Smooth muscle cell of the brain vasculature (primary cell): ENCODE measurements around the gene PDGFC.

Experiments
- DNase-seq: peaks from one replicate; pipeline ENCODE4 v3.0.0-alpha.2; 2012; ENCODE audit warnings: low read depth, low spot score

PDGFC gene

DNA sequence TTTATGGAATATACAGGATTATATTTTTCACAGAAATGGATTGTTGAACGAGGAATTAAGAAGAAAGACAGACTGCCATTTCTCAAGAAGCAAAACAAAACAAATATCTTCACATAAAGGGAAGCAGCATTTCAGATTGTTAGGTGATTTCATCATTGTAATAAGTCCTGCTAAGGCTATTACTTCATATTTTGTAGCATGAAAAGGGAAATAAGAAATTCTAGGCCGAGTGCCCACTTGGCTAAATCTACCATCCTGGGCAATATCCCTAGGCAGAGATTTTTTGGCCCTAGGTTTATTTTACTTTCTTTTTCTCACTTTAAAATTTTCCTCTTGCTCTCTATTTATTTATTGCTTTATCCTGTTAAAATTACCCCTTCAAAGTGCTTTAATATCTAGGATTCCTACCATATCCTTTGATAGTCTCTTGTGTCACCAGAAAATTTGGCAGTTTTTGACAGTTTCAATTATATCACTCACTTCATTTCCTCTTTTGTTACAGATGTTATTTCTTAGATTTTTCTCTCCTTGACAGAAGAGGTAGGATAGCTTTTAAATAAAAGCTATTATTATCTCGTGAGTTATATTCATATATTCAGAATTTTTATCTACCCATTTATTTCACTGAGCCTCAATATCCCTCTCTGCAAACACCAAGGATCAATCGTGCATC lies 142.3 kb downstream of the PDGFC start:
- no peak for DNase-seq

DNA sequence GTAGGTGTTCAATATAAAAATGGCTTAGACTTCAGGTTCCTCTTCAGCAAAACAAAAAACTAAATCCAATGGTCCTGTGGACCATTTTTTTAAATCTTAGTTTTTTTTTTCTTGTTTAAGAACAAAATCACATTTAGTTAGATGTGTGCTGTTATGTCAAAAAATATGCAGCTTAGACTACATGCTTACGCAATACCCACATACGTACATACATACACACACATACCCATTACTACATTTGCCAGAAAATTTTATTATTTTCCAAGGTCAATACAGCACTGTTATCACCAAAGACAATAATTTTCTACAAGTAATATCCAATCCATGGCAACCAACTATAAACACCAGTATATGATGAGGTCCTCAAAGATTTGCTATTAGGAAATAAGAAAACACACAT lies 144.1 kb downstream of the PDGFC start:
- DNase-seq = no peak

DNA sequence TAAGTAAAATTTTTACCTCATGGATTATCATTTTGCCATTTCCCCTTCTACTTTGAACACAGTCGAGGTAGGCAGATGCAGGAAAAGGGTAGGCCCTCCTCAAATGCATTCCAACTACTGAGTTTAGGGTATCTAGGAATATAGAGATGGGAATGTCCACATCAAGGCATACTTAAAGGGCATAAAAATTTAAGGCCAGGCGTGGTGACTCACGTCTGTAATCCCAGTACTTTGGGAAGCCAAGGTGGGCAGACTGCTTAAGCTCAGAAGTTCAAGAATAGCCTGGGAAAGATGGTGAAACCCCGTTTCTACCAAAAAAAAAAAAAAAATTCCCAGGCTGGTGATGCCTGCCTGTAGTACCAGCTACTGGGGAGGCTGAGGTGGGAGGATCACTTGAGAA lies 146.5 kb downstream of the PDGFC start:
- no peak for DNase-seq

DNA sequence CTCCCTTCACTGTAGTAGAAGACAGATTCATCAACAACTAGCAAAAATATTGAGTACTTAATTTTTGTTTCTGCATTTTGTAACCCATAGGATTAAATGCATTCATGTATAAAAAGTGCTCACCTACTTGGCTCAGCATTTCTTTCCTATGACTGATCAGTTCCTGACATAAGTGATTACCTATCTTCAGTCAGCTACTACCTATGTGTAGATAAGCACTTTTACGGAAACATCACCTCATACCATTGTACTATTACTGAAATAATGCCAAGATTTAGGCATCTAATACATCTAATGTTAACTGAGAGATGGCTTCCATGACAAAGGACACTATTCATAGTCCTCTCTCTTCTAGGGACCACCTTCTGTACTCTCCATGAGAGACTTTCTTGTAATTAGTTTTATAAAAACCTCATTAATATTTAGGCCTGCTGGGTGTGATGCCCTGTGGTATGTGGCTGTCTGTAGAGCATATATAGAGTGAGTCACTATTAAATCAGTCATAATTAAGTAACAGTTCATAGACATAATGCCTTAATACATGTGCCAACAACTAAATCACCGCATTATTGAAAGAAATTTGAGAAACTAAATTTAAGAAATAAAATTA lies 147.0 kb downstream of the PDGFC start:
- DNase-seq = no peak

DNA sequence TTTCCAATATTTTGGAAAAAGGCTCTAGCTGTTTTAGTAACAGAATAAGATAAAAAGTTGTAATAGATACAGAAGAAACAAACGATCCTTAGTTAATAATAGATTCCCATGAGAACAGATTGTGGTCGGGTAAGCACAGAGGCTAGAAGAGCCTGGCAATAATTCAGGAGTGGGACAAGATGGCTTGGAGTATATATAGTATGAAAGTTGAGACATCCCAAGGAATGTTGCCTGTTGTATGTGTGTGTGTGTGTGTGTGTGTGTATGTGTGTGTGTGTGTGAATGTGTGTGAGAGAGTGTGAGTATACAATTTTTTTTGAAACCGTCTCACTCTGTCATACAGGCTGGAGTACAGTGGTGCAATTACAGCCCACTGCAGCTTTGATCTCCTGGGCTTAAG lies 150.7 kb downstream of the PDGFC start:
- DNase-seq = no peak

DNA sequence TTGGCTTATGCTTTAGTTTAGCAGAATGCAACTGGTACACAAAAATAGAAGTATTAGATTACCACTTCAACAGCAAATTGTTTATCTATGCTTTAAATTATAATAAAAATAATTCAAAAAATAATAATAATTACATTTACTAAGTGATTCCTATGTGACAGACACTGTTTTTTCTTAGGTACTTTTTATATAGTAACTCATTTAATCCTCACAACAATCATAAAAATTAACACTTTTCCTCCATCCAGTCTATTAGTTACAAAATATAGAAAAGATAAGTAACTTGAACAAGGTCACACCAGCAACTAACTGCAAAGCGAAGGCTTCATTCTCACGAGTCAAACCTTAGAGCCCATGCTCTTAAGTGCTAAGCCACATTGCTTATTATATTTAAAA lies 155.2 kb downstream of the PDGFC start:
- DNase-seq = no peak

DNA sequence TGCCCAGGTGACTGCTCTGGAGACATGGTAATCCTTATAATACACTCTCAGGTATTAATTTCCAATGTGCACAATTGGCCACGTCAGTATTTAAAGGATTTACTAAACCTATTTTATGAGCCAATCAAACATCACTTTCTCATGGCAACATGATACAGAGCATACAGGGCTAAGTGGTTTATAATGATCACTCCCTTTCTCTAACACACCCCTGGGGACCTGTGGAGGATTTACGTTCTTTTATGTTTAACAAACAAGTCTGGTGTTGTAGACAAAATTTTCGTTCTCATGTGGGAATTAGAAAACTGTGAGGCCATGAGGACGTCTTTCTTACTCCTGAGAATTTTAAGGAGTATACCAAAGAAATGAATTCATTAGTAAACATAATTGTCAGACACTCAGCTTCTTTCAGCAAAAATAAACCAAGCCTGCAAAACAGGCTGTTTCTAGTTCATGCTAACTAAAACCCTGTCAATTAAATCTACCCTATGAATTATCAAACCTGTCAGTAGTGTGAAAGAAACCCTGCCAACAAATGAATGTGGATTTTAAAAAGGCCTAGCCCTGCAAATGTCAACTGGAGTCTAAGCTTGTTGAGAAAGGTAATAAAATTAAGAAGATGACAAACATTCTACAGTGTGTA lies 155.8 kb downstream of the PDGFC start:
- no peak for DNase-seq

DNA sequence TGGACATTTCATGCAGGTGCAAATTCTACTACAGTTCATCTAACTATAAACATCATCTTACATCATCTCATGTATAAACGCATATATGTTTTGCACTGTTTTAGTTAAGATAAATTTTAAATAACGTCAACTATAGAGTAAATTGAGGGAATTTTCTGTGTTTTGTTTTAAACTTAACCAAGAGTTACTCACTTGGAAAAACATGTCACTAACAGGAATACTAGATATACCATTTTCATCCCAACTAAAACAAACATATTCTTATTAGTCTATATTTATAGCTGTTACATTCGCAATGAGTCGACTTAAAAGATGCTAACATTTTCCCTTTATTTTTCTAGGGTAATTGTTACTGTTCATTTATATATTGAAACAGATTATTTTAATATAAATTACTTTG lies 159.6 kb downstream of the PDGFC start:
- no peak for DNase-seq

DNA sequence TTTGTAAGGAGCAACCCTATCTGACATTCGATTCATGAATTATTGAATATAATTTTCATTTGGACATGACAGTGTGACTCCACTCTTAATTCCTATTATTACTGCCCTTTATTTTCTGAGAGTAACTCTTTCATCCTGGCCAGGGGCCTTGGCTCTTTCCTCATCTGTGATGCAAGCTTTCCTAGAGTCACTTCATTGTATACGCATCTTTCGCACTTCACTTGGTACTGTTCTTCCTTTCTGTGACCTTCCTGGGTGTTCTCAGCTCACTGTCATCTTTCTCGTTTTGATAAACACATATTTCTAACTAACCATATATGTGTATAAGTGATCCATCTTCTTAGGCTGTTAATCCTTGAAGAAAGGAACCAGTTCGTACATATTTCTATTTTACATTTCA lies 160.3 kb downstream of the PDGFC start:
- DNase-seq = no peak

DNA sequence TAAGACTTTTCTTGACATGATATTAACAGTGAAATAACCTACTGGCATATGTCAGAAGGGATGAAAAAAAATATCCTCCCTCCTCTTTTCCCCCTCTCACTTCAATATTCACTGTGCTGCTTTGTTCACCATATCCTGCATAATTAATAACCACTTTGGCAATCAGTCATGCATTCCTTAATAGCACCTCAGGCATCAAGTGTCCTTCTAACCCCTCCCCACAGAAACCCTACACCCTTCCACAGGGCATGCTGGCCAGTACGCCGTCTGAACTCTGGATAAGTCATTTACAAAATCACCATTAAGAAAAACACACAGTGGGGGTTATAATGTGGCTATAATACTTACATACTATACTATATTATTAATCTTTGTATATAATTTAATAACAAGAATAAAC lies 165.9 kb downstream of the PDGFC start:
- DNase-seq = no peak

DNA sequence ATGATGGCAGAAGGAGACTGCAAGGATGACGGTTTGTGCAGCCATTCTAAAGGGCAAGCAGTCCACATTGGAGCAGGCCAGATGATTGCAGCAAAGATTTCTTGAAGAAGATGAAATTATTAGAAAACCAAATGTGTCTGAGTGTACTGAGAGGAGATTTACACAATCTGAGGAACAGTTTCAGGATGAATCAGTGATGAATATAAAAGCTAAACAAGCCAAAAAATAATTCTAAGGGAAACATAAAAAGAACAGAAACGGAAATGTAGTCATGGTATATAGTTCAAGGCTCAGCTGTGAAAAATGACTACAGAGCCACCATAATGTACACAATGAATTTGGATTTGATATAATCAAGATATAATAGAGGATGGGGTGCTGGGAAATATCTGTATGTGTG lies 168.5 kb downstream of the PDGFC start:
- DNase-seq = no peak

DNA sequence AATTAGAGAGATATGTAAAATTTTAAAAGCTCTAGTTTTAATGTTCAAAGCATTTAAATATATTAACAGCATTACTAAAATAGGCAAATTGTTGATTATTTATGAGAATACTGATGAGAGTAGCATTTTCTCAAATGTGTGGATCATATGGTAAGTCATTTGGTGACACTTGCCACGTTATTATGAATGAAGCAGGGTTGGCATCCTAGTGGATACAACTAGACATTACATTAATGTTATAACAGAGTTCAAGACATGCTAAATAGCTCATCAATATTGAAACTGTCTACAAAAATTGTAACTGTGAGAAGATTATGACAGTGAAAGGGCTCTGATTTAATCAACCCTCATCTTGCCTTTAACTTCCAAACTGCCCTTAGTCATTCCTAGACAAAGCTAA lies 171.1 kb downstream of the PDGFC start:
- no peak for DNase-seq

DNA sequence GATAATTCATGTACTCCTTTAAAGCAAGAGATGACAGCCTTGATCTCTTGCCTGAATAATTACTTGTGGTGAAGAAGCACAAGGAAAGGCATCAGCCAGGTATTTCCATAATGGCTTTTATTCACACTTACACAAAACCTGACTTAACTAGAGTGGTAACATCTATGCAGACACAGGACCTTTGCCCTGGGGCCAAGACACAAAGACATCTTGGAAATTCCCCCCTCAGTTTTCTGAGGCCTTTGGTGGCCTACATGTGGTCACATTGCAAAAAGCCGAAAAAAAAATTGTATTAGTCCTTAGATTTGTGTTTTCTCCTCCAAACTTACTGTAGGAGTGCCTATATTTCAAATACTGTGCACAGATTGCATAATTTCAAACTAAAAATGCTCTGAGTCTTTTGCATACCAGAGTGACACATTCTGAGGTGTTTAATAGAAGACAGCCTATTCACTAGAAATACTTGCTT lies 172.4 kb downstream of the PDGFC start:
- DNase-seq = no peak

DNA sequence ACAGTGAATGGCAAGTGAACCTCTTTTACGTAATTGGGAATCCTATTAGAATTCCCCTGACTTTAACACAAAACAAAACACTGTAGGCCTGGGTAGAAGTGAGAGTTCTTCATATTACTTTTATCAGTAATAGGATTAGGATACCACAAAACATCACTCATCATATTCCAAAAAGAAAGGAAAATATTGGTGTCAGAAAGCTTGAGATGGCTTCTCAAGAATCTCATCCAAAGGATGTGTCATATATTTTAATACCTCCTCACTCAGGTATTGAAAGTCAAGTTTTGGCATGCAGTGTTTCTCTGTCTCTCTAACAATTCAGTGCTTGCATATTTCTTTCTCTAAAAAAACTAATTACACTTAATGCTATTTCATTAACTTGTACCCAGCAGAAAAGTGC lies 173.2 kb downstream of the PDGFC start:
- no peak for DNase-seq

DNA sequence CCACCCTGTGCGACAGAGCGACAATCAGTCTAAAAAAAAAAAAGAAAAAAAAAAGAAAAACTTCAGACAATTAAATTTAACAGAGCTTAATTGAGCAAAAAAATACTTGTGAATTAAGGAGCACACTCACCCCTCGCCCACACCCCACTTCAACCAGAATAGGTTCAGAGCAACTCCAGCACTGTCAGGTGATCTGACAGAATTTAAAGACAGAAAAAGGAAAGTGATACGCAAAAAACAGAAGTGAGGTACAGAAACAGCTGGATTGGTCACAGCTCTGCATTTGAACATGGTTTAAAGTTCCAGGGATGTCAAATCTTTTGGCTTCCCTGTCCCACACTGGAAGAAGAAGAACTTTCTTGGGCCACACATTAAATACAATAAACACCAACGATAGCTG lies 174.4 kb downstream of the PDGFC start:
- DNase-seq = no peak

DNA sequence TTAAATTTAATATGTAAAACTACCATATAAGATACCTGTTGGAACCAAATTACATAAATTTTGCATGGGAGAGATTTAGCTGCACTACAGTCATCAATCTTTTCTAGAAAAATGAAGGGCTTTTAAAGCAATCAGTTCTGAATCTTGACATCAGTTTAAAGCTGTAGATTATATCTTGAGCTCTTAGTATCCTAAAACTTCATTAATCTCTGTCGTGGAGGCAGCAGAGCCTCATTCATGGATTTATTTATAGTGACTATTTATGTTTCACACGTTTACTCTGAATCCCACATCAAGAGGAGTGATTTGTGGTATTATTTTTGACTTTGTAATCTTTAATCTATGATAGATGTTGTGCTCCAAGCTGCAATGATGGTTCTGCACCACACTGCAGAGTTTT lies 175.9 kb downstream of the PDGFC start:
- DNase-seq = no peak

DNA sequence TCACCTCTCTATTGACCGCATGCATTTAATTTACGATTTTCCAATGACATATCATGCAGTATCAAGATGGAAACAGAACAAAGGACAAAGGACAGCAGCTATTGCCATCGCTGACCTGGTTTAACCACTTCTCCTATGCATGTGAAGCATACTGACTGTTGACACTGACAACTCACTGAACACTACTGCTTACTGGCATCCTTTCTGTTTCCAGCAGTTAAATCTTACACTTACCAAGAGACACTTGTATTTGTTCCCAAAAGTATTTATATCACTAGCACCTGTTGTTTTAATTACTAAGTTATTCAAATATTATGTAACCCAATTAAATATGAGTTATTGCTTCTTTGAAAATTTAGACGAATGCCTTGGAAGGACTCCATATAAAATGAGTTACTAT lies 176.7 kb downstream of the PDGFC start:
- DNase-seq = no peak

DNA sequence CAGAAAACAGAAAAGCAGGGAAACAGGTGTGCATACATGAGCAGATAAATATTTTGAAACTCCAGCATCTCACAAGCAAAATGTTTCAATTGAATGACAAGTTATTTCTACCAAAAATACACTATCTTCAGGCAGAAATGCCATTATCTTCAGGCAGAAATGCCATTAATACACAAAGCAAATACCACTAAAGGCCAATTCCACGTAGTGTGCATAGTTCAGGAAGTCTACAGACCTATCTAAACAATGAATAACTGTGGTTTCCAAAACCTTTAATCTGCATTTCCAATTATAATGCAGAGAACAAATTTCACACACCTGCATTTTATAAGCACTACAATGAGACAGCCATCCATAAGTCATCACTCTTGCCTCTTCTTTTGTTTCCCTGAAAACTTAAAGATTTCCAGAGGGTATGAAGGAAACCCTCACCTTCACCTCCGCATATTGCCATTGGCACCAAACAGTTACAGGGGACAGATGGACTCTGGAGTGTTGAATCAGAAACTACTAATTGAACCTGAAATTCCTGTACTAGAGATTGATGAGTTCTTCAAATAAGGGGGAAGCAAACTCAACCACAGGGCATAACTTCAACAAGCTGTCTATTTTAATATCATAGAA lies 179.0 kb downstream of the PDGFC start:
- DNase-seq = no peak

DNA sequence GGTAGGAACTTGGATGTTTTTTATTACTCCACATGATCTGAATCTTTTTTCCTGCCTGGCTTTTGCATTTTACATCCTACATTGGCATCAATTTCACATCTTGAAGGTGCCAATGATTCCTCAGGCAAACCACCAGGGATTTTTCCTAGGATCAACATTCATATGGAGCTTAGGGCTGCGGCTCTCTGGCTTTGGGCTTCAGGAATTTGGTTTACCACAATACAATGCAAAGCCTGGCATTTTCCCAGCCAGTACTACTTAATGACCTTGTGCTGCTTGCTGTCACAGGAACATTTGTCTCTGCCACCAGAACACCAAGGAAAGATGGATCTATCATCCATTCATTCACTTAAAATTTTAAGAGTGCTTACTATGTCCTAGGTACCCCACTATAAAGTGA lies 180.7 kb downstream of the PDGFC start:
- no peak for DNase-seq

DNA sequence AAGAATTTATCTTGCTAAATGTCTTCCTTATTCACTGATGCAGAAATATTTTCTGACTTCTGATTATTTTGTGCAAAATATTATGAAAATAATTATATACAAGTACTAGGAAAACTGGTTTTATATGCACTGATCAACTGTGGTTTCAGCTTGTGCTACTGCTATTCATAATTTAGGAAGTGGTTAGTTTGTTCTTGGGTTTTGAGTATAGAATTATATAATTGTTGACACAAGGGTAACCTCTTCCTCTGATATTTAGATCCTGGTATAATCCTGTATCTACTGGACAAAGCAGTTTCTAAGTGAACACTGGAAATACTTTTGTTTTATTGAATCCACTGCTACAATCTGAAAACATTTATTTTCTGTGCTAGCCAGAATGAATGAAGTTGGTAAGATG lies 182.8 kb downstream of the PDGFC start:
- DNase-seq = no peak

DNA sequence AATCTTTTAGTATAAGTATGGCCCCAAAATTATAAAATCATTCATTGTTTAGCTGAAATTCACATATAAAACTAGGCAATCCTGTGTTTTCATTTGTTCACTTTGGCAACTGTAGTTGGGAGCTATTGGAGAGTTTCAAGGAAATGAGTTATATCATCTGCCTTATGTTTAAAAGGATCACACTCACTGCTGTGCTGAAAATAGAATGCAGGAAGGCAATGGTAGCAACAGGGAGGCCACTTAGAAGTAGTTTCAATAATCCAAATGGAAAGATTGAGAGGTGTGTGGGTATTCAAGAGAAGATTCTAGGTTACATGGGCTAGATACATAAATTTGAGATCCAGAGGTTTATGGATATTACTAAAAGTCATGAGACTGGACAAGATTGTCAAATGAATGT lies 184.9 kb downstream of the PDGFC start:
- no peak for DNase-seq

DNA sequence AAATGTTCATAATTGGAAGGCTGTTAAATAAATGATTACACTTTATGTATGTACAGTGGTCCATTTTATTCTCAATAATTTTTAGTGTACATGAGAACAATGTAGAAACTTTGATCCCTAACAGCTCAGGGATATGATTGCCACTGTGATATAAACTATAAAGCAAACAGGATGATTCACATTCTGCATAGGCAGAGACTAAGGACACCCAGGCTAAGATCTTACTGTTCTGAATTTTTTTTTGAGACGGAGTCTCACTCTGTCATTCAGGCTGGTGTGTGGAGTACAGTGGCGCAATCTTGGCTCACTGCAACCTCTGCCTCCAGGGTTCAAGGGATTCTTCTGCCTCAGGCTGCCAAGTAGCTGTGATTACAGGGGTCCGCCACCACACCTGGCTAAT lies 186.6 kb downstream of the PDGFC start:
- DNase-seq = no peak

DNA sequence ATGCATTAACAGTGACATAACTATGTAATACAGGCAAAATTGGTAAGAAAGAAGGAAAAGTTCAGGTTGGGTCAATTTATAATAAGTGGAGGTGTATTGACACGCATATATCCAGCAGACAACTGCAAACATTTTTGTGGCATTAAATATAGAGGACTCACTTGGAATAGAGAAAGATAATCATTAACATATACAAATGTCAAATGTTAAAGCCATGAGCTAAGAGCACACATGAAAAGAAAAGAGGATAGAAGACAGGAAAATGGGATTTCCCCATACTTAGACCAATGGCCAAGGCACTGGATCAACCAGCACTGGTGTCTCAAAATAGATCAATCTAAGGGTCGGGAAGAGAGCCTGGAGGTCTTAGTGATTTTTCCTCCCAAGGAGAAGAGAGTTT lies 187.6 kb downstream of the PDGFC start:
- DNase-seq = no peak
